ENCODE results near the gene LEFTY1.

Gene LEFTY1

DNA sequence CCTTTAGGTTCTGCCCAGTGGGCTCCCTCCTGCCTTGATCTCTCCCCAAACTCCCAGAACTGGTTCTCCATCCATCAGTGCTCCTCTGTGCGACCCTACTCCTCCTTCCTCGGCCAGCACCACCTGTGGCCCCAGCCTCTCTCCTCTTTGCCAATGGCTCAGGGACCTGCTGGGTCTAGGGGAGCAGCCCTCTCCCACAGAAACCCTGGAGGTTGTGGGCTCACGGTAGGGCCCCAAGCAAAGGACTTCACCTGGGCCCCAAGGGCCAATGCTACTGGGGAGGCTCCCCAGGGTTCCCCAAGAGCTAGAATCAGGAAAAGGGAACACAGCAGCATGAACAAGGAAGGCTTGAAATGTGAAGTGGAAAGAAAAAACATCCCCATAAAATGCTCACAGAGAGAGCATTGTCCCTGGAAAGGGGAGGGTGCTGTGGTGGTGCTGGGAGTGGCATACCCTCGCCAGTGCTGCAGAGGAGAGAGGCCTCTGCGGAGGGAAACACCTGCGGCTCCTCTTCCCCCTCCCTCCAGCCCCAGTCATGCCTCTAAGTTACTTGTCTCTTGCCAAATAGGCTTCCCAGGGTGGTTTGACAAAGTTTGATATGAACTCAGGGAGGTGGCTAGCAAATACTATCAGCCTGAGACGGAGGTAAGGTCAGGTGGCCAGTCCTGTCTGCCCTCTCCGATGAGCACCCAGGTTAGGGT lies 9.3 kb downstream of the LEFTY1 start:
- FAIRE-seq (no peak), DNase-seq (ENCODE audit: insufficient read length, low spot score) (no peak)
- no peak for TF ChIP-seq POLR2A (IDR thresholded peaks at IDR 0.05; ENCODE audit: low read depth, low read length)

DNA sequence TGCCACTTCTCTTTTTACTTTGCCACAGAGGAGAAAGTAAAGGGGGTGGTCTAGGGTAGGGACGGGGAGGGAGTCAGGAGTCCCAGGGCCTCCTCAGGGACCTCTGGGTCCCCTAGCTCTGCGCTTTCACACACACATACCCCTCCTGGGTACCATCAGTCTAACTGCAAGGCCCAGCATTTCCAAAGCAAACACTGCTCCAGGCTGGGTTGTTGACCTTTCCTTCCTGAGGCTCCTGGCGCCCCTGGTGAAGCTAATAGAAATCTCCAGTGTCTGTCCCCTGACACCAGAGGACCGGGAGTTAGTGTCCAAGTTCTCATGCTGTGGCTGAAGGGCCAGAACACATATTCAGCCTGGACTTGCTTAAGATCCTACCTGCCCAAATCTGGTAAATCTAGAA lies 10.7 kb downstream of the LEFTY1 start:
- TF ChIP-seq POLR2A (IDR thresholded peaks at IDR 0.05; ENCODE audit: low read depth, low read length): no peak
- FAIRE-seq: no peak

DNA sequence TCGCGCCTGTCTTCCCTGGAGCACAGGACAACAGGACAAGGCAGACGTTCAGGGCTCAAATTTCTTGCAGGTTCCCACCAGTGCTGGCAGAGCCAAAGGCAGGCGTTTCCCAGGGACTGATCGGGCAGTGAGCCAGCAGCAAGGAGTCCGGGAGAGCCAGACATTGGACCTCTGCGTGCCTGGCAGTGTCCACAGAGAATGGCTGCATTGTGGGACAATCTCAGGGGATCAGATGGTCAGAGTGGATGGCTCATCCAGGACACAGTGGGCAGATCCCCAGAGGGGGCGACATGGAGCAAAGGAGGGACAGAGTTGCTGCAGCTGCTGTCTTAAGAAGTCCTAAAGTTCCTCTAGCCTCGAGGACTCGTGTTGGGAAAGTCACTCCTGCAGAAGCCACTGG lies 11.4 kb downstream of the LEFTY1 start:
- no peak for TF ChIP-seq POLR2A (IDR thresholded peaks at IDR 0.05; ENCODE audit: low read depth, low read length)
- no peak for FAIRE-seq
- peak; percentile 42 for DNase-seq (ENCODE audit: insufficient read length, low spot score)

More for the DNA sequence above, 10.7 kb downstream of the LEFTY1 start:
- no peak for DNase-seq (ENCODE audit: insufficient read length, low spot score)

DNA sequence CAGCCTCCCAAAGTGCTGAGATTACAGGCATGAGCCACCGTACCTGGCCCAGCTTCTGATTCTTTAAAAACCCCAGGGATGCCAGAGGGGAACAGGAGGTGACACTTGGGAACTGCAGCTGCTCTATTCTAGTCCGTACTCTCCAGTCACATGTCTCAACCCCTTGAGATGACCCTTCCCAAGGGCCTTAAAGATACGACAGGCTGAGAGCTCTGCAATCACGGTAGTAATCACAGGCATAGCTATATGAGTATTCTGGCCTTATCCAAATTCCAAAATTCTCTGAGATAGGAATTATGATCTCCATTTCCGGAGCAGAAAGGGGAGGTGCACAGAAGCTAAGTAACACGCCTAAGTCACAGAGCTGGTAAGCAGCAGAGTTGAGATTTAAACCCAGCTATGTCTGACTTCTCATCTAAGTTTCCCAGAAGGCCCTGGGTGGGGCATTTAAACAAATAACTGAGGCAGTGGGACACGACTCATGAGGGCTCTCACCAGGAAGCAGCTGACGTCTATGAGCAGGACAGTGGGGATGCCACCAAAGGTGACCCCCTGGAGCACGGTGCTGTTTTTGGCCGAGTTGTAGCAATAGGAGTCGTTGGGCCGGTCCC lies 11.9 kb downstream of the LEFTY1 start:
- FAIRE-seq (no peak), DNase-seq (ENCODE audit: insufficient read length, low spot score) (no peak)
- no peak for TF ChIP-seq POLR2A (IDR thresholded peaks at IDR 0.05; ENCODE audit: low read depth, low read length)

DNA sequence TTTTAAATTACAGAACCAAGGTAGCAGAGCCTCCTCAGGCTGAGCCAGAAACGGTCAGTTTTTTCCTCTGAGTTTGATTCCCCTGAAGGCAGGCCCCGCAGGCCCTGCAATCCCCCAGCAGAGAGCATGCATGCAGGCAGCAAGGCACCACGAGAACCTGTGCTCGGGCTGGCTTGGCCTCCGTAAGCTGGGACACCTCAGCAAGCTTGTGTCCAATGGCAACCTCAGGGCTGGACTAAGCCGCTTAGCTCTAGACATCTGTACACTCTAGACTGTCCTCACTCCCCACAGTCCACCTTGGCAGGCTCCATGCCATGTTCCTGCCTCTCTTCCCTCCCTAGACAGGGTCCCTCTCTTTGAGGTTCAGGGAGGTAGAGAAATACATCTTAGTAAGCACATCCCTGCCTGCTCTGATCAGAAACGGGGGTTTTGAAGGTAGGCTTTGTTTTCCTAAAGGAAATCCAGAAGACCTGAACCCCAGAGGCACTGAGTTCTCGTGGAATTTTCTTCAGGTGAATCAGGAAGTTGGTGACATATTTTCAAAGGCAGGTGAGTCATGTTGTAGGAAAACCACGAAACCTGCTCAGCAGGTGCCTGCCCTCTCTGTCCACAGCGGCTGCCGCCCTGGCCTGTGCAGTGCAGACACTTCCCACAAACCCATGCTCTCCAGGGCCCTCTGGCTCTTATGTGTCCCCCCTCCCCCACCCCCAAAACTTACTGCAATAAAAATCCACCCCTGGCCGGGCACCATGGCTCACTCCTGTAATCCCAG lies 13.7 kb downstream of the LEFTY1 start:
- no peak for DNase-seq (ENCODE audit: insufficient read length, low spot score)
- TF ChIP-seq POLR2A (IDR thresholded peaks at IDR 0.05; ENCODE audit: low read depth, low read length): no peak
- FAIRE-seq: no peak

DNA sequence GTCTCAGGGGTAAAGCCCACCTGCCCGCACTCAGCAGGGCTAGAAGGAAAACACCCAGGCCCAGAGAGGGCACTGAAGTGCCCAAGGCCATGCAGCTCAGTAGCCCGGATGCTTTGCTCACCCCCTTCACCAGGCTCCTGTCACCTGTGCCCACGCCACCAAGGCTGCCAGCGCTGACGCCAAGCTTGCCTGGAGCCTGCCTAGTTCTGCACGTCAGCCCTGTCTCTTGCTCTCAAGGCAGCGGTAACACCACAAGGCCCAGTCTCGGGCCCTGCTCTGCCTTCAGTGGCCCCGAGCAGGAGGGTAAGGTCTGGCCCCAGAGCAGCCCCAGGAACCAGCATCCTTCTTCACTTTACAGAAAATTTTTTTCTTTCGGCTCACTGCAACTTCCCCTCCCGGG lies 14.5 kb downstream of the LEFTY1 start:
- no peak for TF ChIP-seq POLR2A (IDR thresholded peaks at IDR 0.05; ENCODE audit: low read depth, low read length)
- FAIRE-seq (no peak), DNase-seq (ENCODE audit: insufficient read length, low spot score) (no peak)

DNA sequence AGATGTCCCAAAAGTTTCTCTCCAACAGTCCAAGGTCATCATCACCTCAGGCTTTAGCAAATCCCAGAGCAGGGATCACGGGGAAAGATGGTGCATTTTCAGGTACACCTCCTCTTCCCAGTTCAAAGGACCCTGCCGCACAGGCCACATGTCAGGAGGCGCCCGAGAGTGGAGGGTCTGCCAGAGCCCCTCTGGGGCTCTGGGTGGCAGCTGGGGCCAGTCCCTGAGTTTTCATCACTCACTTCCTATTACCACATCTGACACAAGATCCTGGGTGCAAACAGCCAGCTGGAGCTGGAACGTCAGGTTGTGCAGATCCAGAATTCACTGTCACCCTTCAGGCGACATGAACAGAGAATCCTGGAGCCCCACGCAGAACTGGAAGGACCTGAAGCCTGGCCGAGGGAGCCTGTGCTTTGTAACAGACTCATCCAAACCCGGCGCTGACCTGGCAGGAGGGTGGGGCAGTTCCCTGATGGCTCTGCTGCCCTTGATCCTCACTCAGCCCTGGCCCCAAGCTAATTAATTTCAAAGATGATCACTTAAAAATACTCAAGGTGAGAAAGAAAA lies 15.6 kb downstream of the LEFTY1 start:
- no peak for DNase-seq (ENCODE audit: insufficient read length, low spot score)
- TF ChIP-seq POLR2A (IDR thresholded peaks at IDR 0.05; ENCODE audit: low read depth, low read length): no peak
- FAIRE-seq: no peak

DNA sequence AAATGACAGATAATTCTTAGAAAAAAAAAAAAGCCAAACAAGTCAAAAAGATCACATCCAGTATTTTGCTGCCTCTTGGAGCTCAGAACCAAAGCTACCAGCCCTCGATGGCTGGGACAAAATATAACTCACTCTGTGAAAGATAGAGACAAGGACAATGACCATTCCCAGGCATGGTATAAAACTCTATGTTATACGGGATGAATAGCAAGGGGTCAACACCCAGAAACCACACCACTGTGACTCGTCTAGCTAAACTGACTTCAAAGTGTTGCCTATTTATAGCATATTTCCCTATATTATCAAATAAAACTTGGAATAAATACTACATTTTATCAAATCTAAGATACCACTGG lies 16.9 kb downstream of the LEFTY1 start:
- FAIRE-seq (no peak), DNase-seq (ENCODE audit: insufficient read length, low spot score) (no peak)
- TF ChIP-seq POLR2A (IDR thresholded peaks at IDR 0.05; ENCODE audit: low read depth, low read length): no peak

DNA sequence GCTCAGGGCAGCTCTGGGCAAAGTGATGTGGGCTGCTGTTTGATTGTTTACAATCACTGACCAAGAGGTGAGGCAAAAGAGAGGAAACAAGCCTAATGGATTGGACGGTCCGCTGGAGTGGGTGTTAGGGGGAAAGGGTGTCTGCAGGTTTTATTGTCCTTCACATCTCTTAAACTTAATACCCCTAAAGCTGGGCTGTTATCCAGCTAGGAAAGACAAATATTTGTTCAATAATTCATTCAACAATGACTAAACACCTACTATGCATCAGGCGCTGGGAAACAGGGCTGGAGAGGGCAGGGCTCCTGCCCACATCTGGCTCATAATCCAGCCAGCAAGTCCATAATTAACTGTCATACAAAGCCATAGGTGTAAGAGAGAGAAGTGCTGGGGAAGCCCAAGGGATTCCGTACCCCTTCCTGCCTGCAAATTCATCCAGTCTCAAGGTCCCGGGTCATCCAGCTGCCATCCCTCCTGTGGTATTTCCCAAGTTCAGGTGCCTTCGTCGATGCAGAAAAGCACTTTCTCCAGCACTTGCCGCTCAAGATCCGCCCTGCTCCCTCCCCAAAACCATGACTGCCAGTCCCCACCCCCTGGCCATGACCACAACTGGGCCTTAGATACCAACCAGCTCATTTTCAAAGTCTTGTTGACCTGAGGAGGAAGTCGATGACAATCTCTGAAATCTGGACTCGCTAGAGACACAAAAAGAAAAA lies 17.4 kb downstream of the LEFTY1 start:
- DNase-seq (ENCODE audit: insufficient read length, low spot score): no peak
- TF ChIP-seq POLR2A (IDR thresholded peaks at IDR 0.05; ENCODE audit: low read depth, low read length): no peak
- FAIRE-seq: no peak

DNA sequence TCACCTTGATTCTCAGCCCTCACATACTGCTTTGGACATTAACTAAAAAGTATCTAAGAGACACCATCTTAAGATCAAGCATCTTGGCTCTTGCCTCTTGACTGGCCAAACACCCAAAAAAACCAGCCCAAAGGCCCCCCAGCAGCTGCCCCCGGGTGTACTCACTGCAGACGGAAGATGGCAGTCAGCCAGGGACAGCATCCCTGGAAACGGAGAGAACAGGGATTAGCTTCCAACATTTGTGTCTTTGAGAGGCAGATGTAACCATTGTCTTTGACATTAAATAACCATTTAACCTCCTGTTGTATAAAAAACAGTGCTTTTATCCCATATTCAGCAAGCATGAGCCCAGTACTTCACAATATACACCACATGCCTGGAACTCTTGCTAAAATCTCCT lies 18.0 kb downstream of the LEFTY1 start:
- no peak for DNase-seq (ENCODE audit: insufficient read length, low spot score)
- no peak for TF ChIP-seq POLR2A (IDR thresholded peaks at IDR 0.05; ENCODE audit: low read depth, low read length)
- no peak for FAIRE-seq

DNA sequence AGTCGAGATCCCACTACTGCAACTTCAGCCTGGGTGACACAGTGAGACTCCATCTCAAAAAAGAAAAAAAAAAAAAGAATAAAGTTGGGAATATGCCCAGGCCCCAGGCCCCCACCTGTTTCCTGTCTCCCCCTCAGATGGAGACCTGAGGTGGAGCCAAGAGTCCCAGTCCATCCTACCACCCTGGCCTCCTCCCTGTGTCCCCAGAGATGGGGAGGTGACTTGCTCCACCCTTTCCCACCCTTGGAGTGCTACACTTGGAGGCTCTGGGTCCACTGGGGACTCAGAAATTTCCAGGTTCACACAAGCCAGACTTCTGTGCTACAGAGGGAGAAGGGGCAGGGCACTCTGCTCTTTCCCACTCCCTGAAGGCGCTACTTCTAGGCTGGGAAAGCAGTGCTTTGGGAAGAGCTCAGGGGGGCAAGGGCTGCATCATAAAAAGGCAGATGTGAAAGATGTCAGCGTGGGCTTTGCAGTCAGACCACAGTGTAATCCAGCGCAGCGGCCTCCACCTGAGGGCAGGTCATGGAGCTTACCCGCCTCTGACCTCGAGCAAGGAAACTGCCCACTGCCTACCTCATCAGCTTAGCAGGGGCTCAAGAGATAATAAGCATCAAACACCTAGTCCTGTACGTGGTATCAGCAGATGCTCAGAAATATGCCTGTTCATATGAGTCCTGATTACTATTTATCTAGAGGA lies 20.2 kb downstream of the LEFTY1 start:
- DNase-seq (ENCODE audit: insufficient read length, low spot score) (no peak), FAIRE-seq (no peak)
- TF ChIP-seq POLR2A (IDR thresholded peaks at IDR 0.05; ENCODE audit: low read depth, low read length): no peak

DNA sequence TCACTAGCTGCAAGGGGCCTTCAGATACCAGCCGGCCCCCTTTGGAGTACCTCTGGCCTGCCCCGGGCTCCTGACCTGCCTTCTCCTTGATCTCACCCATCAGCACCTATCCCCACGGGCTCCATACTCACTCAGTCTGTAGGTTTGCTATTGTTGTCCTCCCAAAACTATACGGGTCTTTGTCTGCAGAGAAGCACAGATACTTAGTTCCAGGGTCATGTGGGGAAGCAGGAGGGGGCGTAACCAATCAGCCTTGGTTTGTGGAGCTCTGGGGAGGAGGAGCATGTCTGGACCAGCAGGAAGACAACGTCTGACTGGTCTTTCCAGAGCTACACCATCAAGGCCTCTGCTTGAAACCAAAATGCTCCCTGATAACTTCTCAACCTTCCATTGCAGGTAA lies 22.0 kb downstream of the LEFTY1 start:
- no peak for TF ChIP-seq POLR2A (IDR thresholded peaks at IDR 0.05; ENCODE audit: low read depth, low read length)
- DNase-seq (ENCODE audit: insufficient read length, low spot score): no peak
- FAIRE-seq: no peak

DNA sequence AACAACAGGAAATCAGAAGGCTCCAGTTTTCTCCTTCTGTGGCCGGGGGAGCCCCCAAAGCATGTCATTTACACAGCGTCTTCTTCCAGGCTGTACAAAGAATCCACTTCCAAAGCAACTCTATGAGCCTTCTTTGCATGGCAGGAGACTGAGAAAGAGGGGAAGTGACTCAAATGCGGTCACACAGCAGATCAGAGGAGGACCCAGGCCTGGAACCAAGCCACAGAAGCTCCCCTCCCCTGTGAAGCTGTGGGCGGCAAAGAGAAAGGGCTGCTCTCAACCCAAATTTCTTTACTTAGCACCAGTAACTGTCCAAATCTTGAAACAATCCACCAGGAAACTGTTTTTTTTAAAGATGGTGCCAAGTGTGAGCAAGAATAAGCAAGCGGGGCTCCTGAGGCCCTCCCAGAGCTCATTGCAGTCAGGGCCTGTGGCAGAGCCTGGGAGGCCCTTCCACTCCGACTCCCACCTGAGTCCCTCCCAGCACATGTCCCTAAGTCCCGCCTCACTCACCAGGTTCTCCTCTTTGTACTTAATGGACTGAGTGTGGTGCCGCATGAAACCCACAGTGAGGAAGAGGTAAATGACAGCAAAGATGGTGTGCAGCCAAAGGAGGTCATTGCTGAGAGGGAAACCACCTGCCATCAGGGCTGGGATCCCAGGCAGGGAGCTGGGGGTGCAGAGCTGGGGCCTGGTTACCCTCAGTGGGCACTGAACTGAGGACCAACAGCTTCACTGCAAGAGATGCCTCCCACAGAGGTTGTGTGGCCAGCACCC lies 22.7 kb downstream of the LEFTY1 start:
- DNase-seq (ENCODE audit: insufficient read length, low spot score): peak; percentile 51
- TF ChIP-seq POLR2A (IDR thresholded peaks at IDR 0.05; ENCODE audit: low read depth, low read length): no peak
- FAIRE-seq: no peak

Data from H54 (cell line).